HG02970 (cell line): ENCODE data around the gene TPT1.
"Not testable (repeated sequence)": the region's sequence is repeated elsewhere in the genome, so short reads cannot be mapped to it uniquely, and the experiment has no call there.

ENCODE experiments used
- ATAC-seq: cut with Tn5 transposase; IDR thresholded peaks from one replicate; pipeline ENCODE4 v1.9.1; 2021; ENCODE audit warnings: mild to moderate bottlenecking, moderate library complexity, moderate number of reproducible peaks; ENCODE audit not compliant: unreplicated experiment, low FRiP score

TPT1 gene

GRCh38 chr13:45306966-45307365 is 34.0 kb downstream of the TPT1 start:
- ATAC-seq: no peak

- ATAC-seq: no peak
Measured at GRCh38 chr13:45305079-45305478, 35.9 kb downstream of the TPT1 start.

GRCh38 chr13:45303866-45304265 is 37.1 kb downstream of the TPT1 start:
- ATAC-seq: no peak

DNA sequence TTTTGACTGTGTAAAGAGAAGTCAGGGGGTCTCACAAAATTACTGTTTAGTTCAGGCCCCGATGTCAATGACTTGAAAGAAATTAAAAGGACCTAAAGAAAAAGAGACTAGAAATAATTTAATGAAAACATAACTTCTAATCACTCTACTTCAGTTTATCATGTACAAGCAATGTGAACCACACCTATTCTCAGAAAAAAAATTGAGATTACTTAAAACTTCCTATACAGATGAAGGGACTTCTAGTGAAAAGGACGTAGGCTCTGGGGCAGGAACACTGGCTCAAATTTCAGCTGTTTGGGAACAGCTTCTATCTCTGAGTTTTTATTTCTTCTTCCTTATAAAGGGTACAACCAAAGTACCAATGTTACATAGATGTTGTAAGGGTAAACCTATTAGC is 38.0 kb downstream of the TPT1 start:
- no peak for ATAC-seq

- ATAC-seq: no peak
Measured at GRCh38 chr13:45302507-45302906, 38.5 kb downstream of the TPT1 start.

- ATAC-seq: no peak
Measured at GRCh38 chr13:45301263-45301662, 39.7 kb downstream of the TPT1 start.

- ATAC-seq: no peak
Measured at GRCh38 chr13:45300190-45300985, 40.6 kb downstream of the TPT1 start.

DNA sequence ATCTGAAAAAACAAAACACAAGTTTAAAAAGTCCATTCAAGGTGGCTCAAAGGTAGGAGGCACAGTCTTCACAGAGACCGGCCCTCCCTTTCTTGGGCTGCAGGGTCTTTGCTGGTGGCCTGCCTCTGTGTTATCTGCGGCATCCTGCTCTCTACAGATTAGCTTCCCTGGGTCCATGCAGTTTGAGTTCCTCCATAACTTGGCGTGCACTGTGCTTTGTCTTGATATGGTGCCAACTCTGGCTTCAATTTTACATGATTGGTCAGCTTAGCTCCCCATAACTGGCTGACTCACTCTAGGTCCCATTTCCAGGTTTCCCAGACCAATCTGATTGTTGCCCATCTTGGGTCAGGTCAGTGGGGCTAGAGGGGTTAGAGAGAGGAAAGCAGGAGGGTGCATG is 41.8 kb downstream of the TPT1 start:
- no peak for ATAC-seq

DNA sequence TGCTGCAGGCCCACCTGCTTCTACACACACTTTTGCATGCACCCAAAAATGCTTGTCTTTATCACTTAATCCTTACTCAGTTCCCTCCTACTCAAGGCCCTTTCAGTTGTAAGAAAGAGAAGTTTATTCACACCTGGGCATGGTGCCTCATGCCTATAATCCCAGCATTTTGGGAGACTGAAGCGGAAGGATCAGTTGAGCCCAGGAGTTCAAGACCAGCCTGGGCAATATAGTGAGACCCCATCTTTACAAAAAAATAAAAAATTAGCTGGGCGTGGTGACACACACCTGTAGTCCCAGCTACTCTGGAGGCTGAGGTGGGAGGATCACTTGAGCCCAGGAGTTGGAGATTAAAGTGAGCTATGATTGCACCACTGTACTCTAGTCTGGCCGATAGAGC is 42.4 kb downstream of the TPT1 start:
- not testable (repeated sequence) for ATAC-seq

DNA sequence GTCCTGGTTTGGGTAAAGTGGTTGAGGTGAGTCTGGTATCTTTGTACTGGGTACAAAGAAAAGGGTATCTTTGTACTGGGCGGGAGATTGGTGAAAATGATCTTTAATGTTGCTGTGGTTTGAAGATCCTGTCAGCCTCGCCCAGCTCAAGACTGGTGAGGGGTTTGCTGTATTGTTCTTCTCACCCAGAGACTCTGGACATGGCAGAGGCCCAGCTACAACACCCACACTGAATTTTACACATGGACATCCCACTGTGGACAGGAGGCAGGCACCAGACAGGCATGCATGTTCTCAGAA is 42.8 kb downstream of the TPT1 start:
- no peak for ATAC-seq

DNA sequence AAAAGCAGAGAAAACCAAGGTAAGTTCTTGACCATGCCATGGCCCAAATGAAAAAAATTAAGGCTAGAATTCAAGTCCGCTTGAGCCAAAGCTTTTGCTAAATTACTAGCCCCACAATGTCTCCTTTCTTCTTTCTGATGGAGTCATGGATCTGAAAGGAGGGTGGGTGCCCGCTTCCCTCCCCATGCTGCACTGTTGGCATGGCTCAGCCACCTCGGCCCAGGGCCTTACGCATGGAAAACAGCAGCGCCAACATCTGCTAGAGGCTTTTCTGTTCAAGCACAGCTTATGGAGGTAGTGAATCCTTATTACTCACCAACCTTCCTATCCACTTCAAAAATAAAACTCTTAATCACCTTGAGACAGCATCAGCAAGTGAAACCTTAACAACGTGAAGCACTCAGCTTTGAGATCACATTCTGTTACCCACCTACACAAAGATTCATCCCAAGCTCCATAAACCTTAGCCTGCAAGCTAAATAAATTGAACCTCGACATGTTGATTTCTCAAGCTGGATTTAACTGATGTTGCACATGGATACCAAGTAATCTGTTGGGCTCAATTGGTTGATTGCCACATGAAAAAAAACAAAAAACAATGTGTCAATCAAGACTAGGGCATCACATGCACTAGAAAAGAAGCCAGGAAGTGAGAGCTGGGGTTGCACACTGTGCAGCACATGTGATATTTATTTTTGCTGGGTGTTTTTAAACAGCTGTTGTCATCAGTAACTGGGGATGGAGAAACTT is 43.4 kb downstream of the TPT1 start:
- ATAC-seq: no peak

- ATAC-seq: no peak
Measured at GRCh38 chr13:45296259-45296658, 44.7 kb downstream of the TPT1 start.

GRCh38 chr13:45295536-45295935 is 45.4 kb downstream of the TPT1 start:
- ATAC-seq: no peak

GRCh38 chr13:45292176-45292575 is 48.8 kb downstream of the TPT1 start:
- no peak for ATAC-seq

- ATAC-seq: no peak
Measured at GRCh38 chr13:45289936-45290563, 50.9 kb downstream of the TPT1 start.
